GM19043 (cell line): ENCODE data around the gene MEIS1.
"Not testable (repeated sequence)": the region's sequence is repeated elsewhere in the genome, so short reads cannot be mapped to it uniquely, and the experiment has no call there.

Source experiments
- ATAC-seq: cut with Tn5 transposase; IDR thresholded peaks from one replicate; pipeline ENCODE4 v1.9.1; 2021; ENCODE audit warnings: low read depth; ENCODE audit not compliant: unreplicated experiment

Gene MEIS1

DNA sequence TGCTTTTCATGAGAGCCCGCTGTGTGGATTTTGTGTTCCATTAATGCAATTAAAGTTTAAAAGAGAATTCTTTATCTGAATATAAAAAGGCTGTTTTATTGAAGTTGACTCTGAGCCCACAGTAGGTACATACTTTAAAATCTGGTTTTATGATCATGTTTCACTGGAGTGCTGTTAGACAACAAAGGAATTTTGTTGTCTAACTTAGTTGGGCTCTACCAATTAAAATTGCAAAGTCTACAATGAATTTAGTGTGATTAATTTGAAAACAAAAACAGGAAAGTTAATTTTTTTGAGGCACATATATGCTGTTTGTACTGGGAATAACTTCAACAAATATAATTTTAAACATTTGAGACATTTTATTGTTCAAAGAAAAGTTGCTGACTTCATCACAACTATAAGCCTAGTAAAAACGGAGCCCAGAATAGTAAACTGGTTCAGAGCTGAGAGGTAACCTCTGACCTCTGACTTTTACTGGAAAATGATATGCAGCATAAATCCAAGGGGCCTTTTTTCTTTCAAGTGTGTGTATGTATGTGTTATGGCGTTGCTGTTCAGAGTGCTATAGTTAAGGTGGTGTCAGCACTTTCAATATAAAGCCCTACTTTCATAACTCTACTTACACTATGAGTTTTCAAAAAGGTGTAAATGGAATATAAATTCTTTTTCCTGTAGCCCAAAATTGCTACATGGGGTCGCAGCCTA, 30.2 kb downstream of the MEIS1 start:
- ATAC-seq: no peak

DNA sequence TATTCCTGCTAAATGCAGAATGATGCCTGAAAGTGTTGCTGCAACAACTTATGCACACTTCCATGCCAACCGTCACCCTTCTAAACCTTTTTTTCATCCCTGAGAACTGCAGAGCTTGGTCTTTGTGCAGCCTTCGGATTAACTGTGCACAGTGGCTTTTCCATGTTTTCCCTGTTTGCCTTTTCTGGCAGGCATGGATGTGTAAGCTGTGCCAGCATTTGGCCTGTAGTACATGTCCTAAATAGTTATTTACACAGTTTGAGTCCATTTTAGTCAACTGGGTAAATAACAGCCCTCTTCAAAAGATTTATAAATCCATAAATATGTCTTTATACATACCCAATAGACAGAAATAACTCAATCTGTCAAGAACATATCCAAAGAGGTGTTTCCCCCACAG, 31.5 kb downstream of the MEIS1 start:
- no peak for ATAC-seq

DNA sequence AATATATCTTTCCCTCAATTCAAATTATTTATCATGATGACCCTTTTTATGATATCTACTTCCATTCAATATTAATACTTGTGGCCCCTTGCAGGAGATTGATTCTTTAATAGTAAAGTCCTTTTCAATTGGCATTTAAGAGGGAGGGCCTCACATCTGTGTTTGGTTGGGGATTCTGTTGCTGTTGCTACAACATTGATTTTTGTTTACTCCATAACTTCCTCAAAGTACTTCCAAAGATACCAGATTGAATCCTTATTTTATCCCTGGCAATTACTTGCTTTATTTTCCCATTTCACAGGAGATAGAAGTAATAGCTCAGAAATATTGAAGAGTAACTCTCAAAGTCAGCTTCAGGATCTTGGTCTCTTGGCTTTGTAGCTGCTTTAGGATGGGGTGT, 32.8 kb downstream of the MEIS1 start:
- ATAC-seq: no peak

DNA sequence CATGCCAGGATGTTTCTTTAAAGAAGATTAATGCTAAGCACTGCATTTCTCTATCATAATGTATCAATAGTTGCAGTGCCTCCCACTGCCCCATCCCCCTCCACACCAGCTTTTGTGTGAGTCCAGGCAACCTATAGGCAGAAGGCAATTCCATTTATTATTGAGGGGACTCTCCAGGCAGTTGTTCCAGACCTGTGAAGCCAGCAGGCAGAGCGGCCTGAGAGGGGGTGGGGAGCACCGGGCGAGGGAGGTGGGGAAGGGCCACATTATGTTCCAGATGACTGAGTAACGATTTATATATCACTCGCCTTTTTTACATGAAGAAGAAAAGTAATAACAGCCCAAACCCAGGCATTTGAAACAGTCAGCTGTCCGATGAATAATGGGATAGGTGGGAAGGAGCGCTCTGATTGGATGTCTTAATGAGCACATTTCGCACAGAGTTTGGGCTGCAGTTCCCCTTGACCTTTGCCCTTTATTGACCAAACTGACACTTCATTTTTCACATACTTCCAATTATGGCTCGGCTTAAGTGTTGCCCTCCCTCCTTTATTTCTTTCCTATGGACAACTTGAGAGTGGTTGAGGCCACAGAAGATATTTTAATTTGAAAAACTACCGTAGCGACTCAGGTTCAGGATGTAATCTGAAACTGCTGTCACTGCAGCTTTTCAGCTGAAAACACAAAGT, 34.4 kb downstream of the MEIS1 start:
- no peak for ATAC-seq

DNA sequence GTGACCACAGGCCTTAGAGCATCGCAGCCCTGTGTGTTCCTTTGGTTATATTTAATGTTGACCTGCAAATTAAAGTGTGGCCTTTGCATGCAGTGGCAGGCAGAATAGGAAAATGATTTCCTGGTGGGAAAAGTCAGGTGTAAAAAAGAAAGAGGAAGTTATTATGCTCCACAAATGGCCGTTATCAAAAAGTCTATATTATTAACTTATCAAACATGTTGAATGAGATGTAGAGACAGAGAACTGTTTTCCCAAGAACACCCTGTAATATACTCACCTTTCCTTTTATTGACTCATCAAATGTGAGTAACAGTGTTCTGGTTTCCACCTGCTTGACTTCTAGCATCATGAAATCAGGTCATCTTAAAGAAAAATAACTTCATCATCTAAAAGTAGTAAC, 35.3 kb downstream of the MEIS1 start:
- no peak for ATAC-seq

DNA sequence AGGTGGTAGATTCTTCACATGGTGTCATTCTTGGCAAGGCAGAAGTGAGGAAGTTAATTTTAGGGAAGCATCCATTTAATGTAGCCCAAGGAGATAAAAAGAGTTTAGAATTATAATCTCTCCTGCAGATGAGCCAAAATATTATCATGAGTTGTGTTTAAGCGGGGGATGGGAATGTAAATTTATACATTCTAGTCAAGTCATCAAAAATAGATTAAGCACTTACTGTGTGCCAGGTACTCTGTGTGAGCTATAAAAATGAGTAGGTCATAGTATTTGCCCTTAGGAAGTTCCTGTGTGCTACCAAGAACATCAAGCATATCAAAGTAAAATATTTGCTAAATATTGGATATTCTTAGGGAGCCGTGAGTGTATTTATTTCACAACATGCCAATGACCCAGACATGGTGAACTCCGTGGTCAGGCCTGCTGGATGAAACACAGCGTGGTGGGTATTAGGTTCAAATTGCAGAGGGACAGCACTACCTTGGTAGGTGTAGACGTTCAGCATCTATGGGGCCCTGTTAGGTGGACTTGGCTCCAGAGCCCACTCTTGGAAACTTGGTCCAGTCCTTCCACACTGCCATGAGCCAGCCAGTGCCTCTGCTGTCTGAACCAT, 37.4 kb downstream of the MEIS1 start:
- ATAC-seq: no peak

DNA sequence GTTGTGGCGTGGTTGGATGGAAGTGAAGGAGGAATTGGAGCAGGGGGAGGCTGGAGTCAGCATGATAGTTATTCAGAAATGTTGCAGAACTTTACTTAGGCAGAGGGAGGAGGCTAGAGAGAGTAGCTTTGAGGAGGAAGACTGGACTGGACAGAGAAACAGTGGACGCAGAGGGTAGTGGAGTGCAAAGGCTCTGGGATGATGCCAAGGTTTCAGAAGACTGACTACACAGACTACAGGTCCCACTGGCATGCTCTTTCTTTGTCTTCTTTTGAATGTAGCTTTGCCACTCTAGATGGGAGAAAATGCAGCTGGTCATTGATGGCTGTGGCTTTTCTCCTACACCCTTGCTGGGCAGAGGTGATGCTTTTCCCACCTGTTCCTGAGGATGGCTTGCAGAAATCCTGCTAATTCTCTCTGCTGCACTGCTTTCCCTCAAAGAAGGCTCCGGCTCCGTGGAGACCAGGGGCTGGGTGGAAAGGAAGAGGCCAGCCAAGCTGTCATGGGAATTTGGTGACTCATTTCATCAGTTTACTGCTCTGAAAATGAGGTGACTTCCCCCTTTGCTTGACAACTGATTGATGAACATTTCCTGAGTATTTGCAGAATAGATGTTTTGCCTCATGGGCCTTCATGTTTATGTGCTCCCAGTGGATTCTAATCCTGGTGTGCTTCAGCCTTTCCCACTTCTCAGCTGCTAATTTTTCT, 42.4 kb downstream of the MEIS1 start:
- no peak for ATAC-seq

DNA sequence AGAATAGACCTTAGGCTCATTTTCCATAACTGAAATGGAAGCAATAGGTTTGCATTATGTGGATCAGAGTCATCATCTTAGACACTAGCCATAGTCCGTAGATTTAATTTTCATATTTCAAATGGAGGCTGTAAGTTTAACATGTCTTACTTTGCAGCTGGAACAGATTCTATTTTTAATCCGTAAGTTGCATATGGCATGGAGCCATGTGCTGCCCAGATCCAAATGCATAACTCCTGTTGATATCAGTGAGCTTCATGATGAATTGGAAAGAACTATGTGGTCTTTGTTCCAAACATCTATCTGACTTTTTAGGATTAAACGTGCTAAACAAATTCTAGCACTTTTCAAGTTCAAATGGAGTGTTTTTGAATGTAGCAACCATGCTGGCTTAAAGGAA, 43.4 kb downstream of the MEIS1 start:
- ATAC-seq: no peak

DNA sequence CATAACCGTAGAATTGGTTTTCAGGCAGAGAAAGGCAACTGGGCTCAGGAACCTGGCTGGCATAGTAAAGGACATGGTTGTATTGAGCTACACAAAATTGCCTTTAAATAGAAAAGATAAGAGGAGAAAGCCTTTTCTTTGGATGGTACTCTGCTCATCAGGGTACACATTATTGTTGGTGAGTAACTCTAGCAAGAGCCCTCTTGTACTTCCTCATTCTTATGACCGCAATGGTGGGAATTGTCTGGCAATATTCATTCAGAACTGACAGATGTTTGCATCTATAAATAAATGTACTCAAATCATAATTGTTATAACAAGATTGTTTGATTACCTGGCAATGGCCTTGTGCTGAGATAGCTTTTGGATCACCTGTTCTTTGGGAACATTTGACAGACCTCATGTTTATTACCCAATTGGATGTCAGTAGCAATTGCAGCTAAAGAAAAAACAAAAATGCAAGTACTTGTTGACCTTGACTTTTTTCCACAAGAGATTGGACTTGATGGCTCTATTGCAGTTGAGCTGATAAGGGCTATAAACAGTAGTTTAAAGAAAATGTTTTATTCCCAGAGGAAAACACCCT, 43.9 kb downstream of the MEIS1 start:
- ATAC-seq: no peak

DNA sequence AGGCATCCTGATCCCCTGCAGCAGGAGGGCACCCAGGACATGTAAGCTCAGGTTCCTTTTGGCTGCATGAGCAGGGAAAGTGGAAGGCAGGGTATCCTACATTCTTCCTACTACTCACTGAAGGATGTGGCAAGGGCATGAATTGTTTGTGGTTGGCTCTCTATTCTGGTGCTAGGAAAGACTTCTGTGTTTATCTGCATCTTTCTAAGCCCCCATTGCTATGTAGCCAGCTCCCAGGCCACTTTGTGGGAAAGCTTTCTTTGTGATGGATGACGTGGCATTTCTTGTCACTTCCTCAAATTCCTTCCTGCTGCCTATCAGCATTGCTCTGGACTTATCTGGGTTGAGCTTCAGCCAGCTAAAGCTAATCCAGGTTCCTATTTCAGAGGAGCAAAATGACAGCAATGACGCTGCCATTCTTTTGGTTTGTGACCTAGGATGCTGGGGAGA, 46.2 kb downstream of the MEIS1 start:
- no peak for ATAC-seq

DNA sequence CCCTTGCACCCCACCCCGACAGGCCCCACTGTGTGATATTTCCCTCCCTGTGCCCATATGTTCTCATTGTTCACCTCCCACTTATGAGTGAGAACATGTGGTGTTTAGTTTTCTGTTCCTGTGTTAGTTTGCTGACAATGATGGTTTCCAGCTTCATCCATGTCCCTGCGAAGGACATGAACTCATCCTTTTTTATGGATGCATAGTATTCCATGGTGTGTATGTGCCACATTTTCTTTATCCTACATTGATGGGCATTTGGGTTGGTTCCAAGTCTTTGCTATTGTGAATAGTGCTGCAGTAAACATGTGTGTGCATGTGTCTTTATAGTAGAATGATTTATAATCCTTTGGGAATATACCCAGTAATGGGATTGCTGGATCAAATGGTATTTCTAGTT, 50.3 kb downstream of the MEIS1 start:
- ATAC-seq: not testable (repeated sequence)

DNA sequence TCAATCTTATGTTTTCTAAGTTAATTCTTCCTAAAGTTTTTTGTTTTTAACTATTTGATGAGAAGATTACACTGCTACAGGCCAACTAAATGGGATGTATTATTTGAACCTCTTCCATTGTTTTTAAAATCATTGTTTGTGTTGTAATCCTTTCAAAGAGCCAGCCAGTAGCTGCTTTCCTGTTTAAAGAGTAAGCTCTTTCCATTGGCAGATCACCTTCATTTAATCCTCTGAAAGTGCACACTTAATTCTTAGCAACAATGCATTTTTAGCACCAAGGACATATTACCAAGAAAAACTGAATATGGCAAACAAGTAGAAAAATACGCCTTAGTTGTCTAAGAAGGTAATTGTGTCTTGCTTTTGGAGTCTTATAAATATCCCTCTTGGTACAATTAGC, 54.0 kb downstream of the MEIS1 start:
- no peak for ATAC-seq

DNA sequence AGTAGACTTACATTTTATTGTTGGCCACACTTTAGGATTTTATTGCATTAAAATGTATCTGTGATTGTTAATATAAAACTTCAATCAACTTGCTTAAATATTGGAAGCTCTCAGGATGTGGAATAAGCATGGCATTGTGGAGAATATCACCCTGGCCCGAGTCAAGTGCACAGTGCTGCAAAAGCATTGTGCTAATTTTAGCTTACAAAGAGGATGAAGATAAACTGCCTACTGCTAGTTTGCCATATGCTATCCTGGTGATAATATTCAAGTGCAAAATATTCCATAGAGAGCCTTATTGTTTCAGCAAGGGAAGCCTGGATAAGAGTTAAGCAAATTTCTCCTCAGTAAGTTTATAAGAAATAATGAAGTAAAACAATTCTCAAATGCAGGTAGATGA, 54.5 kb downstream of the MEIS1 start:
- ATAC-seq: no peak

DNA sequence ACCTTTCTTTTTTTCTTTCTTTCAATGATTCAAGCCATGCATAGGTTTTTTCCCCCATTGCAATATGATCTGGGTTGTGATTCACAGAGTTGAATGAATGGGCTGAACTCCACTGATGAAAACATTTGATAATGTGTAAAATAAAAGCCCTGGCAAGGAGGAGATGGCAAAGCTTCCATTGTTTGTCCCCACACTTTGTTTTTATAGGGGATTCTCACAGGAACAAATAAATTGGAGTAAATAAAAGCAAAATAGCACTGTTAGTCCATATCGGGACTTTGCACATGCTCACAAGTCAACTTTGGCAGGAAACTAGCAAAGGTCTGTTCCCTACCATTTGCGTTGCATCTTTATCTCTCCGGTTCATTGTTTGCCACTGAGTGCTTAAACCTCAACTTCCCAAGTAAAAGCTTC, 55.7 kb downstream of the MEIS1 start:
- no peak for ATAC-seq

DNA sequence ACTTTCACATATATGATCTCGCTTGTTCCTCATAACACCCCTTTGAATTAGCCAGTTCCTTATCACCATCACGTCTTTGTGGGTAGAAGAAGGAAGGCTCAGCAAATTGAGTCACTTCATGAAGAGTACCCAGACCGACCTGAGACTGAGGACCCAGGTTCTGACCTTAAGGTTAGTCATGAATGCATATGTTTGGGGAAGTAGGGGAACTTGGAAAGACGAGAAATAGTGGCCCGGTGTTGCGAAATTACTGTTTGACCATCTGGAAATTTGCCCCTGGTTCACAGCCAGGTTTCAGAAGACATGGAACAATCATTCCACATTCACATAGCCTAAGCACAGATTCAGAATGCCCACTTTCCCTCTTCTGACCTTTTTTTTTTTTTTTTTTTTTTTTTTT, 59.8 kb downstream of the MEIS1 start:
- ATAC-seq: no peak

DNA sequence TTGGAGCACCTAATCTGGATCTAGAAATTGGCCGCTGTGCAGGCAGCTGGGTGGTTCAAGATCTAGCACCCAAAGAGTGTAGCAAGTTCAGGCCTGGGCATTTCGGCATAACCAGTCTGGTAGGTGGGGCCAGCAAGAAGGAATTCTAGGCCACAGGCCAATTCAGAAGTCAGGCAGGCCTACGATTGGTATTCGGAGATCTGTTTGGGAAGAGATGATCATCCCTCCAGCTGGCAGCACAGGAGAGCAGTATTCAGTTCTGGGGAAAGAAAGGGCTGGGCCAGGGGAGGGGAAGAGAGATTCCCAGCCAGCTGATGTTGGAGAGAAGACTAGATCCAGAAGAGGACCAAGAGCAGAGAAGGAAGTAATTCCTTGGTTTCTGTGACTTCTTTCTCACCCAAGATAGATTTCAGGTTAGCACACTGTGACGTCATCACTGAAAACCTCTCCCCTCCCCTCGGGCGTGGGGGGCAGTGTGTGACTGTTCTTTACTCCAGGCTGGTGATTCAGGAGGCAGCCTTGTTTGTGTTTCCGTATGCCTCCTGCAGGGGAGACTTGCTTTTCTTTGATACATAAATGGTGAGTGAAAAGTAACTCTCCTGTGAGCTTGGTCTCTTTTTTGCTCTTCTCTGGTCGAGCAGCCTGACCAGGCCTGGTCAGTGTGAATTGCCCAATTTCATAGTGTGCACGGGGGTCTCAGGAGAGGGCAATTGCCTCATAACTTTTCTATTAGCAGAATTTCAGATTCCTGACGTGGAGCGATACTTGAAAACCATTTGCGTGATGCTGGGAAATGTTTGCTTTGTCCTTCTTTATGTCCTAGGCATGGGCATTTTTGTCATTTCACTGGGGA, 61.1 kb downstream of the MEIS1 start:
- no peak for ATAC-seq

DNA sequence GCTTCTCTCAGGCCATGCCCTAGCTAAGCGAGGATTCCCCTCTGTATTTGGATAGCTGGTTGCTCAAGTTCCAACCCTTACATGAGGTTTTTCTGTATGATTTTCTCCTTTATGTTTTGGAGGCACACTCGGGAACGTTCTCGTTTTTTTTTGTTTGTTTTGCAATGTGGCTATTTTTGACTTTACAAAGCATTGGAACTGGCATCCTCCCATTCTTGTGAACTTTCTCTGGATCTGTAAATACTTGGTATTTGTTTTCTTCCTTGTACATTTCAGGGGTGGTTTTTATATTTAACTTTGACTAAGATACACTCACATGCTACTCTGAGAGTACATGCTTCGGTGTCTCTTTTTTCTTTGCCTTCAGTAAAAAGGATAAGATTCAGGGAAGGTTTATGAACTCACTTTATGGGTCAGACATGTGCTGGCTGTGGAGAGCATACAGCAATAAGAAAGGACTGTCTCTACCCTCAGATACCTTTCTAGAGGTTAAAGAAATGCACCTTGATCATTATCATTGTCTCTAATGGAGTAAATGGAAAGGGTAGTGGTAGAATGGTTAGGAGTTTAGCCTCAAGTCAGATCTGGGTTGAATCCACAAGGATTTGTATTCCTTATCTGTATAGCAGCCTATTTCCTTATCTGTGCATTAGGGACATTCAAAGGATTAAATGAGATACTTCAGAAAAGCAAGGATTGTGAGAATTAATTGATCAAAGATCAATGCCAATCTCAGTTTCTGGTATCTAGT, 61.9 kb downstream of the MEIS1 start:
- no peak for ATAC-seq

DNA sequence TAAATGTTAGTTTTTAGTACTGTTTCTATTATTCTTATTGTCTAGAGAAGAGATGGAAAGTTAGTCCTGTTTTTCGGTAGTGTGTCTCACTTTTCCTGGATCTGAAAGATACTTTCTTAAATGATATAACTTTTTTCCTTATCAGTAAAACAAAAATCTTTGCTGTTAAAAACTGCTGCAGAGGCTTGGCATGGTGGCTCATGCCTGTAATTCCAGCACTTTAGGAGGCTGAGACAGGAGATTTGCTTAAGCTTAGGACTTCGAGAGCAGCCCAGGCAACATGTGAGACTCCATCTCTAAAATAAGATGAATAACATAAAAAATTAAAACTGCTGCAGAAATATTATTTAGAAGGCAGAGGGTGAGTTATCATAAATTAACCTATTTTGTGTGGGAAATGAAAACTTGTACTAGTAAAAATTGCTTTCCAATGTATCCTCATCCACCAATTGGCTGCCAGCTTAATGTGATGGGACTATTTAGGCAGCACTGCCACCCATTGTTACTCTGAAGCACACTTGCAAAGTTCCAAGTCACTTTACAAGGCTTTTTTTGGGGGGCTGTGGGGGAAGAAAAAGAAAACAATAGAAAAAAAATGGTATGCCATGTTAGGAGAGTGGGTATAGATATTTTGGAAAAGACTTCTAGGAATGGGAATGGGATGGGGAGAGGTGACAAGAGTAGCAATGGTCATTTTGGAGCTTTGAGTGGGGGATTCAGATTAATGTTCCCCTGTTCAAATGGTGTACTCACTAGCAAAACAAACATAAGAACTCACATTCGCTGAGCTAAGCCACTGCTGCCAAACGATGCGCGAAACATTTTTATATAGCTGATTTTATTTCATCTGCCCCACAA, 62.7 kb downstream of the MEIS1 start:
- no peak for ATAC-seq
